ENCODE measurements around the gene POTEH. TPM values are rescaled to one million over a fixed set of nuclear protein-coding genes. Genes with fewer than 3 reads are reported as not detected.
"Not testable (repeated sequence)": the region's sequence is repeated elsewhere in the genome, so short reads cannot be mapped to it uniquely, and the experiment has no call there.

POTEH gene
- total and polyA plus RNA-seq, 5 donors from 2014 or later: not detected

DNA sequence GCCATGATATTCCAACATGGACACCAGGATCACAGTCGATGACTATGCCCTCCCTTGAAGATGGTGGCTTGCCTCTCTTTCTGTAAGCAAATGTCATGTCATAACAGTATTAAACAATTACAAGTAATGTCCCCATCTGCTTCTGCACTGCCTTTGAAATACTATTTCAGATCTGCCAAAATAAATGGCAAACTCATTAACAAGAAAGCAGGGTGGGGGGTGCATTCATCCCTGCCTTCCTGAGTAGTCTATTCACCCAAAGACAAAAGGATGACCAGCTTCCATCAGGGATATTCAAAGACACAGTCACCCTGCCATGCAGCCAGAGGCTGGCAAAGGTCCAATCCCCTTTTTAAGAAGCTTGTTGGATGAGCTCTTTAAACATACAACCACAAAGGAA is 73.7 kb downstream of the POTEH start:
- not testable (repeated sequence) for H3K4me1 ChIP-seq (ENCODE audit: control insufficient read depth, insufficient read depth, low read length, poor library complexity, severe bottlenecking); H3K4me1 Mint-ChIP-seq; ATAC-seq (ENCODE audit: low read depth in 2 of 2); H3K27ac ChIP-seq (ENCODE audit: insufficient read depth, low read length, poor library complexity, severe bottlenecking); H3K9me3 Mint-ChIP-seq; H3K36me3 Mint-ChIP-seq; H3K9me3 ChIP-seq (ENCODE audit: control insufficient read depth in 2 of 2, low read length in 2 of 2); H3K27ac Mint-ChIP-seq; H3K4me3 Mint-ChIP-seq; H3K36me3 ChIP-seq (ENCODE audit: control insufficient read depth, insufficient read depth, low read length); H3K27me3 ChIP-seq (ENCODE audit: control insufficient read depth, insufficient read depth, low read length); H3K4me3 ChIP-seq (ENCODE audit: low read depth, low read length); DNase-seq; H3K27me3 Mint-ChIP-seq

Other genes with a start within 250 kb of the POTEH start
- gene OR11H1, start 161.8 kb upstream of the POTEH start, total RNA-seq: not detected
- not detected for gene OR11H1, start 161.8 kb upstream of the POTEH start, polyA plus RNA-seq